Omental fat pad (tissue), 4 donors: ENCODE results near the gene DIP2B. TPM values are rescaled to one million over a fixed set of nuclear protein-coding genes. Genes with fewer than 3 reads are reported as not detected.

Experiments
- ATAC-seq: fragments of 150-250 bp; one replicate; pipeline ENCODE4 v1.9.1; 2016; ENCODE audit warnings: mild to moderate bottlenecking, moderate library complexity; ENCODE audit not compliant: low FRiP score
- DNase-seq: peaks from one replicate; pipeline ENCODE4 v3.0.0-alpha.2; 2019; ENCODE audit warnings: low spot score
- CTCF ChIP-seq, 3 donors: fragments of 450-650 bp; IDR thresholded peaks; one replicate each; pipeline ENCODE4 v1.5.1; 2016 to 2017; ENCODE audit warnings: antibody characterized with exemption in 3 of 3, mild to moderate bottlenecking in 3 of 3, moderate library complexity in 2 of 3
- total RNA-seq, 4 donors: library from RNA; depleted of rRNA; stranded (reverse); fragments of >200 nt; gene quantifications; one replicate each; pipeline ENCODE4 v1.1.0, GENCODE V29; 2016

The DIP2B gene
- total RNA-seq, 4 donors from 2014 or later = 21.1 to 35.2 (median 24.4) TPM

DNA sequence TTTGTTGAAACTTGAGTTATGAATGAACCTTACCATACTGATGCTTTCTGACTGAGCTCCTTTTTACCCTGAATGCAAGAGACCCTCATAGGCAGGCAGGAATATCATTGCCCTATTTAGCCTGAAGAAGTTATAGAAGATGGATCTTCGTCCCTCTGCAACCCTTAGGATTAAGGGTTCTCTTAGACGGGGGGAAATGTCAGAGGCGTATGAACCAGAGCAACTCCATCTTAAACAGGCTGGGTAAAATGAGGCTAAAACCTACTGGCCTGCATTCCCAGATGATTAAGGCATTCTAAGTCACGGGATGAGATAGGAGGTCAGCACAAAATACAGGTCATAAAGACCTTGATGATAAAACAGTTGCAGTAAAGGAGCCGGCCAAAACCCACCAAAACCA is 266.6 kb downstream of the DIP2B start:
- TF ChIP-seq CTCF (IDR thresholded peaks at IDR 0.05) = no peak
- ATAC-seq (no peak), DNase-seq (no peak)

- ATAC-seq (no peak), DNase-seq (no peak)
- TF ChIP-seq CTCF (IDR thresholded peaks at IDR 0.05) = no peak
These were observed 267.7 kb downstream of the DIP2B start for GRCh38 chr12:50772470-50772869.

GRCh38 chr12:50772877-50773276 is 268.1 kb downstream of the DIP2B start:
- no peak for DNase-seq
- no peak for ATAC-seq
- no peak for TF ChIP-seq CTCF (IDR thresholded peaks at IDR 0.05)

- ATAC-seq (no peak), DNase-seq (no peak)
- TF ChIP-seq CTCF (IDR thresholded peaks at IDR 0.05) = no peak
These were observed 270.5 kb downstream of the DIP2B start for GRCh38 chr12:50775251-50775650.

DNA sequence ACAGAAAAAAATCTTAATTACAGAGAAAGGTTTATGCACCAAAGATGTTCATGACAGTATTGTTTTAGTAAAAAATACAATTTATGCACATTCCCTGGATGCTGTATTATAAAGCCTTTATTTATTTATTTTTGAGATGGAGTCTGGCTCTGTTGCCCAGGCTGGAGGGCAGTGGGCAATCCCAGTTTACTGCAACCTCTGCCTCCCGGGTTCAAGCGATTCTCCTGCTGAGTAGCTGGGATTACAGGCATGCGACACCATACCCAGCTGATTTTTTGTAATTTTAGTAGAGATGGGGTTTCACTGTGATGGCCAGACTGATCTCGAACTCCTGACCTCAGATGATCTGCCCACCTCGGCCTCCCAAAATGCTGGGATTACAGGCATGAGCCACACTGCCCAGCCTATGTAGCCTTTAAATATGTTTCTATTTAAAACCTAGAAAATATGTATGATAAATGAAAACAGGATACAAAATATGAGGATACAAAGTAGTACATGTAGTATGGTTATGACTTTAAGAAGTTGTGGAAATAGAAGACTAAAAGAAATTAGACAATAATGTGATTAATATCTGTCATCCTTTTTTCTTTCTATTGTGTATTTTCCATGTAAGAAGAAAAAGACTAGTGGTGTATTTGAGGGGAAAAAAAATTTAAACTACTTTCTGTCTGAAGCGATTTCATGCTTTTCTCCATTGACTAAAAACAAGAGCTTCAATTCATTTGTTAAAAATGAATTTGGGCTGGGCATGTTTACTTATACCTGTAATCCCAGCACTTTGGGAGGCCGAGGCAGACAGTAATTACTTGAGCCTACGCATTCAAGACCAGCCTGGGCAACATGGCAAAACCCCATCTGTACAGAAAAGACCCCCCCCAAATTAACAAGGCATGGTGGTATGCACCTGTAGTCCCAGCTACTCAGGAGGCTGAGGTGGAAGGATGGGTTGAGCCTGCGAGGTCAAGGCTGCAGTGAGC is 272.3 kb downstream of the DIP2B start:
- DNase-seq = no peak
- no peak for ATAC-seq
- no peak for TF ChIP-seq CTCF (IDR thresholded peaks at IDR 0.05)

- TF ChIP-seq CTCF (IDR thresholded peaks at IDR 0.05) = no peak
- no peak for ATAC-seq
- no peak for DNase-seq
These were observed 274.1 kb downstream of the DIP2B start for GRCh38 chr12:50778663-50779590.
